Adrenal gland (tissue), 5 donors: ENCODE measurements around the gene KRTAP10-3.

Source experiments
- POLR2A ChIP-seq, 2 donors: fragments of 450-650 bp; IDR thresholded peaks; one replicate each; pipeline ENCODE4 v1.6.1; 2017; ENCODE audit warnings: antibody characterized with exemption in 2 of 2, mild to moderate bottlenecking in 2 of 2, moderate library complexity in 1 of 2
- TF ChIP-seq, protein P1 (sequence below), 6 experiments: fragments of 450-650 bp in 4 of 6; fragments of 200-600 bp in 2 of 6; sonication (generic) in 1 of 6; IDR thresholded peaks; 1 replicate in 5 of 6; 2 replicates in 1 of 6; pipeline versions ENCODE4 v1.5.1 to v1.8.0; 2016 to 2021; ENCODE audit warnings: antibody characterized with exemption in 6 of 6, mild to moderate bottlenecking in 2 of 6, moderate library complexity in 1 of 6
- donor health status: DM: no; HTN: no; CAD: no.

DNA sequence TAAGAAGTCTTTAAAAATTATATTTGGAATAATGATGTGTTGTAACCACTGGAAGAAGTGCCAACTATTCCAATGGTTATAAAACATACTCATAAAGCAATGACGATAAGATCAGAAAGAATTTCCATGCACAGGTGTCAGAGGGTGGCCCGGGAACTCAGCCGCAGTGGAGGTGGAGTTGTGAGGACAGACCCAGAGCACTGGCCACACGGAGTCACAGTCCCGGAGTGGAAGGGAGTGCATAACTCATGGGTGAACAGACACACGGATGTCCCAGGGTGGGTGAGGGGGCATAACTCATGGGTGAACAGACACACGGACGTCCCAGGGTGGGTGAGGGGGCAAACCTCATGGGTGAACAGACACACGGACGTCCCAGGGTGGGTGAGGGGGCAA is 17.4 kb upstream of the KRTAP10-3 start:
- no peak for TF ChIP-seq POLR2A (IDR thresholded peaks at IDR 0.05)
- TF ChIP-seq, protein P1, sequence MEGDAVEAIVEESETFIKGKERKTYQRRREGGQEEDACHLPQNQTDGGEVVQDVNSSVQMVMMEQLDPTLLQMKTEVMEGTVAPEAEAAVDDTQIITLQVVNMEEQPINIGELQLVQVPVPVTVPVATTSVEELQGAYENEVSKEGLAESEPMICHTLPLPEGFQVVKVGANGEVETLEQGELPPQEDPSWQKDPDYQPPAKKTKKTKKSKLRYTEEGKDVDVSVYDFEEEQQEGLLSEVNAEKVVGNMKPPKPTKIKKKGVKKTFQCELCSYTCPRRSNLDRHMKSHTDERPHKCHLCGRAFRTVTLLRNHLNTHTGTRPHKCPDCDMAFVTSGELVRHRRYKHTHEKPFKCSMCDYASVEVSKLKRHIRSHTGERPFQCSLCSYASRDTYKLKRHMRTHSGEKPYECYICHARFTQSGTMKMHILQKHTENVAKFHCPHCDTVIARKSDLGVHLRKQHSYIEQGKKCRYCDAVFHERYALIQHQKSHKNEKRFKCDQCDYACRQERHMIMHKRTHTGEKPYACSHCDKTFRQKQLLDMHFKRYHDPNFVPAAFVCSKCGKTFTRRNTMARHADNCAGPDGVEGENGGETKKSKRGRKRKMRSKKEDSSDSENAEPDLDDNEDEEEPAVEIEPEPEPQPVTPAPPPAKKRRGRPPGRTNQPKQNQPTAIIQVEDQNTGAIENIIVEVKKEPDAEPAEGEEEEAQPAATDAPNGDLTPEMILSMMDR (IDR thresholded peaks at IDR 0.05), result no peak
